ENCODE measurements around the gene COL18A1.

COL18A1 gene

GRCh38 chr21:45383111-45383614, 21.8 kb upstream of the COL18A1 start:
- no peak for DNase-seq (ENCODE audit: low read depth)

GRCh38 chr21:45383615-45384201, 21.3 kb upstream of the COL18A1 start:
- DNase-seq (ENCODE audit: low read depth): no peak

DNA sequence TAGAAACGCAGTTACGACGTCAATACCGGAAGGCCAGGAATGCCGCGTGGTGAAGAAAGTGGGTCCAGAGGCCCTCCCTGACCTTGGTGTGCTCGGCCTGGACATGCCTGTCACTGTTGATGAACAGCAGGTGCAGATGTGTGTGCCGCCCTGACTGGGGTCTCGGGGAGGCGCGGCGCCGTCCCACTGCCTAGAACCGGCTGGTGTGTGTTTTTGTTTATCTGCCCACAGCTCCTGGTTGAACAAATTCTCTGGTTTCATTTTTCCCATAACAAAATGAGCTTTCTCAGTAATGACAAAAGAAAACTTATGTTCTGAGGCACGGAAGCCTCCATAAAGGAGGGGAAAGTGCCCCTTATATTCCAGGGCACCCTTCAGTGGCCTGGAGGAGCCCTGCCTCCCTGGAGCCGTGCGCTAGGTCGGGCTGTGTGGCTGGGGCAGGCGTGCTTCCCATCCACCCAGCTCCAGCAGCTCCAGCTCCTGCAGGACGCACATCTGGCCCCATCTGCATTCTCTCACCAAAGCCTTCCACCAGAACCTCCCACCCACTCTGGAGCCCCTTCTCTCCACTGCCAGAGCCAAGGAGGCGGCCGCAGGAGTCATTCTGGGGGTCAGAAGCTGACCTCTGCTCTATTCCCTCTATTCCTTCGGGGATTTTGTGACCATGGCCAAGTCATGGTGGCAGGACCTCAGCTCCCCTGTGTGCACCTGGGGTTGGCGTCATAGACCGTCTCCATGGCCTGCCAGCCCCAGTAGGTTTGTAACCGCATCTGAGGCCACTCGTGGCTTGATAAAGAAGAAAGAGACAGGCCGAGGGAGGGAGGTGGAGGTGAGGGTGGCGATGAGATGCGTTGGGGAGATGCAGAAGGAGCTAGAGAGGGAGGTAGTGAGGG, 20.1 kb upstream of the COL18A1 start:
- DNase-seq (ENCODE audit: low read depth): no peak

GRCh38 chr21:45385549-45386050, 19.4 kb upstream of the COL18A1 start:
- DNase-seq (ENCODE audit: low read depth): no peak

- DNase-seq (ENCODE audit: low read depth): no peak
These were observed 18.6 kb upstream of the COL18A1 start for GRCh38 chr21:45386336-45386727.

DNA sequence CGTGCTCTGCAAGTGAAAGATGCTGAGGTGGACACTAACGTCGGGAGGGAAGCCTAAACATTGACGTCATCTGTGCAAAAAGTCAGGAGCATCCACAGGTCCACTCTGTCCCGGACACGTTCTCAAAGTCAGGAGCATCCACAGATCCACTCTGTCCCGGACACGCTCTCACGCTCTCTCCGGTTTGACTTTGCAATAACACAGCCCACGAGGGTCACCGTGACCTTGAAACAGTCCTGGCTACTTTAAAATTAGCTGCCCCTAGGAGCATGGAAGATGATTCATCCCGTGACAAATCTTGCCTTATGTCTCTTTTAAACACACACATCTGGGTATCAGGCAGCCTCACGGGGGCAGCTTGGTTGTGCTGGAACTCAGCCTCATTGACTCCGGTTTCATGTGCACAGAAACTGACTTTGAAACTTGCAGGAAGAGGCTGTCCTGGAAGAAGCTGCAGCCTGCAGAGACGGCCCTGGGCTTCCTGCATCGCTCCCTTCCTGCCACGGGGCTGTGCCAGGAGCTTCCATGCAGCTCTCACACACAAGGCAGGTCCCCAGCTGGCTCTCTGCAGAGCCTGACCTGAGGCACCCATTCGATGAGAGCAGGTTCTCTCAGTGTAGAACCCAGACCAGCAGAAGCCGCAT, 18.1 kb upstream of the COL18A1 start:
- peak; percentile 94 for DNase-seq (ENCODE audit: low read depth)

DNA sequence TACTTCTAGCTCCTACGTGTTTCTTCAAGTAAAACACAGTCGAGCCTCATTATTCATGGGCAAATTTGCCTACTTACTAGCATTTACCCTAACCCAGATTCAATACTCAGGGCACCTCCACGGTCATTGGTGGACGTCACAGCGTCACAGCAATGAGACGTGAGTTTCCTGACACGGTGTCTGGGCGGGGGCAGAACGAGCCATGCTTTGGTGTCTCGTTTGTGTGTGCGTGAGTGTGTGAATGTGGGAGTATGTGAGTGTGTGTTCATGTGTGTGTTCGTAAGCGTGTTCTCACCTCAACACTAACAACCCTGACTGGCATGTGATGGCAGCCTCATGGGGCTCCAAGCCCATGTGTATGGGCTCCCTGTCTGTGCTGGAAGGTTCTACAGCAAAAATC, 17.5 kb upstream of the COL18A1 start:
- DNase-seq (ENCODE audit: low read depth): no peak

DNA sequence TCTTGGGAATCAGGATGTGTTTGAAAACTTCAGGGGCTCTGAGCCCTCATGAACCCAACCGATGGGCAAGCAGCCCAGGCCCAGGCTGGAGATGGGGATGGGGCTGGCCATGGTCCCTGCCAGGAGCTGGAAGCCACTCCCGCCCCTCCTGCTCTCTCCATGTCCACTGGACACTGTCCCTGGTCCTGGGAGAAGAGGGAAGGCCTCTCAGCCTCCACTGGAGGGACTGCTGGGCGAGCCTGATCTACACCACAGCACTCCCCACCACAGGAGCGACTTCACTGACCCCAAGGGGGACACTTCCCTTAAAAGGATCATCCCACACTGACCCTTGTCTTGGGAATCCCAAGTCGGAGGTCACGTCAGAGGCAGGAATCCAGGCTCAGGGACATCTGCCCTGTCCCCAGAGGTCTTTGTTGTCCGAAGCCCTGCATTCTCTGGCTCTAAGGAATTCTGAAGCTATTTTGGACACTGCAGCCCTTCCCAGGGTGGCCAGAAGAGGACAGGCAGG, 16.9 kb upstream of the COL18A1 start:
- no peak for DNase-seq (ENCODE audit: low read depth)

GRCh38 chr21:45388611-45389296, 16.2 kb upstream of the COL18A1 start:
- DNase-seq (ENCODE audit: low read depth): no peak

DNA sequence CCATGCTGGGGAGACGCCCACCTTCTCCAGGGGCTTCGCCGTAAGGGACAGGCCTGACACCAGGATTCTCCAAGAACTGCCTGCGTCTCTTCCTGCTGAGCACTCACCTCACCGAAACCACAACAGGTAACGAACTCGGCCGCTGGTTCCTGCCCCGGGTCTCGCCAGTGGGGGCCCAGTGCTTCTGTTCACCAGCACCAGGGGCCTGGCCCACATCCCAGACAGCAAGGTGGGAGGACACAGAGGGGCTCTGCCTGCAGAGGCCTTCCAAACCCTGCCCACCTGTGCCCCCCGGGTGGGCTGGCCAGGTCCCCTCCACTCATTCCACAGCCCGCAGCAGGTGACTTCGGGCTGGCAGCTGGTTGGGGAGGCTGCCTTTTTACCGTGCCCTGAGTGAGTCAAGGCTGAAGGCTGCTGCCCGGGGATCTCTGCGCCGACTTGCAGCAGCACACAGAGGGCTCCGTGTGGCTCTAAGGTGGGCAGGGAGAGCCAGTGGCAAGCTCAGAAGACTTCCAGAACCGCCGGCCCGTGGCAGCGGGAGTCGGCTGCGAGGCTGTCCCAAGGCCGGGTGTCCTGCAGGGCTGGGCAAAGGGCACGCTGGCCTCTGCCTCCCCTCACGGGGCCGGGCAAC, 14.7 kb upstream of the COL18A1 start:
- DNase-seq (ENCODE audit: low read depth): no peak

- no peak for DNase-seq (ENCODE audit: low read depth)
These were observed 13.9 kb upstream of the COL18A1 start for GRCh38 chr21:45390831-45391742.

- DNase-seq (ENCODE audit: low read depth): no peak
These were observed 13.0 kb upstream of the COL18A1 start for GRCh38 chr21:45391743-45392572.

DNA sequence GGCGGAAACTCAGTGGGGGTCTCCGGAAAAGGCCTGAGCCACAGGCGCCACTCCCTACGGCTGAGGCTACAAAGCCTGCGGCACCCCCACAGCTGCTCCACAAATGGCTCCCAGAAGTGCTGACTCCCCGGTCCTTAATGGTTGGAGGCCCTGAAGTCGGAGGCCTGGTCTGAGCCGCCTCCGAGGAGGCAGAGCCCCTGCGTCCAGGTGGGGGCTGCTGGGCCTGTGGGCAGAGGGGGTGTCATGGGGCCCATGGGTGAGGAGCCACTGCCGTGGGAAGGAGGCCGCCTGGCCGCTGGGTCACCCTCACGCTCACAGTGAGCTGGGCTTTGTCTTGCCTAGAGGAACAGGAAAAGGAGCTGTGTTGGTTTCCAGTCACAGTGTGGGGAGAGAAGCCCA, 12.4 kb upstream of the COL18A1 start:
- DNase-seq (ENCODE audit: low read depth): no peak

- no peak for DNase-seq (ENCODE audit: low read depth)
These were observed 11.9 kb upstream of the COL18A1 start for GRCh38 chr21:45393021-45393420.

- no peak for DNase-seq (ENCODE audit: low read depth)
These were observed 10.9 kb upstream of the COL18A1 start for GRCh38 chr21:45393833-45394638.

GRCh38 chr21:45396620-45396995, 8.4 kb upstream of the COL18A1 start:
- DNase-seq (ENCODE audit: low read depth): no peak

DNA sequence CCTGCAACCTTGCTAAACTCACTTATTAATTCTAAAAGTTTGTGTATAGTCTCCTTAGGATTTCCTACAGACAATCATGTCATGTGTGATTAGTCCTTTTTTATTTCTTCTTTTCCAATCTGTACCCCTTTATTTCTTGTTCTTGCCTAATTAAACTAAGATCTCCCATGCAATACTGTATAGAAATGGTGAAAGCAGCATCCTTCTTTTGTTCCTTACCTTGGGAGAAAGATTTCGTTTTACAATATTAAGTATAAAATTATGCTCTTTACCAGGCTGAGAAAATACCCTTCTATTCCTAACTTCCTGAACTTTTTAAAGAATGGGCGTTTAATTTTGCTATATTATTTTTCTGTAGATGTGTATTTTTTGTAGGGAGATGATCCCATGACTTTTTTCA, 7.6 kb upstream of the COL18A1 start:
- DNase-seq (ENCODE audit: low read depth): no peak

GRCh38 chr21:45401054-45401518, 3.9 kb upstream of the COL18A1 start:
- DNase-seq (ENCODE audit: low read depth): no peak

Measured in GM04504 (cell line).